Measurements from ENCODE around the gene CD93.

CD93 gene

DNA sequence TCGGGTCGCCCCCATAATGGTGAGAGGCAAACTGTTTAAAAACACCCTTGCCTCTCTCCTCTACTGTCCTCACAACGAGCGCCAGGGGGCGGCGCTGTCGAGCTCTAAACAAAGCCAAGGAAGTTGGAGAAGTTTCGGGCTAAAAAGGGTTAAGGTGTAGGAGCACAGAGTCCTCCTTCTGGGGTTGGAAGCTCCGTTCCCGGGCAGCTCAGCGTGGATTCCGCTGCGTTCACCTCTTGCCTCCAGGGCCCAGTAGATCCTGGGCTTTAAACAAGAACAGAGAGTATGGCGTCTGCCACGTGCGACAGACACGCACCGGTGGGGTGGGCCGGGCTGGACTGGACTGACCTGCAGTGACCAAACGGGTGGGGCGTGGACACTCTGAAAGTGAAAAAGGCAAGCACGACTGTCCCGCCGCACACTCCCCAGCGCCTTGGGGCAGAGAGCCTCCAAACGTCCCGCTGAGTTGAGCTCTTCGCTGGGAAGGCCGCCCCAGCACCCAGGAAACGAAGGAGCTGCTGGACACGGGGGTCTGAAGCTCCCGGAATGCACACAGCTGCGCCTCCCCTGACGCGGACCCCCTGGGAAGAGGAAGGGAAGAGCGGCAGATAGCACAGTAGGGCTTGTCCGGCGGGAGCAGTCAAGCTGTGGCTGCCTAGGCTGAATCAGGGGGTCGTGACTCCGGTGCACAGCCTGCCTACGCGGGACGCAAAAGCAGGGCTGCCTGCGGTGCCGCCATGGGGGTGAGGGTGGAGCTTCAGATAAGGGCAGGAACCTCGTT is 35.1 kb downstream of the CD93 start:
- no peak for DNase-seq

- no peak for DNase-seq
Observed at GRCh38 chr20:23050076-23050838, 35.9 kb downstream of the CD93 start.

- DNase-seq: no peak
Observed at GRCh38 chr20:23049201-23050075, 36.7 kb downstream of the CD93 start, which contains the start of gene THBD. THBD (minus strand) TSS chr20:23049672; CDS start chr20:23049504, 168 bp downstream.

GRCh38 chr20:23048283-23049200 is 37.6 kb downstream of the CD93 start:
- no peak for DNase-seq

DNA sequence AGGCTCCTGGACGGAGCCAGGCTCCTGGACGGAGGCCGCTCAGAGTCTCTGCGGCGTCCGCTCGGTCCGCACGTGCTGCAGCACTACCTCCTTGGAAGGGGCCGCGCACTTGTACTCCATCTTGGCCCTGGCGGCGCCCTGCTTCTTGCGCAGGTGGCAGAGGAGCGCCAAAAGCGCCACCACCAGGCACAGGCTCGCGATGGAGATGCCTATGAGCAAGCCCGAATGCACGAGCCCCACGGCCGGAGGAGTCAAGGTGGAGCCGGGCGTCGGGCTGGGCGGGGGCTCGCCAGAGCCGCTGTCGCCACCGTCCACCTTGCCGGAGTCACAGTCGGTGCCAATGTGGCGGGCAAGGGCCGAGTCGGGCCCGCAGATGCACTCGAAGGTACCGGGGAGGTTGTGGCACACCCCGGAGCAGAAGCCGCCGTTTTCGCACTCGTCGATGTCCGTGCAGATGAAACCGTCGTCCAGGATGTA is 38.3 kb downstream of the CD93 start:
- DNase-seq: no peak

GRCh38 chr20:23047001-23047737 is 39.0 kb downstream of the CD93 start:
- DNase-seq: no peak

- no peak for DNase-seq
Observed at GRCh38 chr20:23046431-23046830, 39.7 kb downstream of the CD93 start.

DNA sequence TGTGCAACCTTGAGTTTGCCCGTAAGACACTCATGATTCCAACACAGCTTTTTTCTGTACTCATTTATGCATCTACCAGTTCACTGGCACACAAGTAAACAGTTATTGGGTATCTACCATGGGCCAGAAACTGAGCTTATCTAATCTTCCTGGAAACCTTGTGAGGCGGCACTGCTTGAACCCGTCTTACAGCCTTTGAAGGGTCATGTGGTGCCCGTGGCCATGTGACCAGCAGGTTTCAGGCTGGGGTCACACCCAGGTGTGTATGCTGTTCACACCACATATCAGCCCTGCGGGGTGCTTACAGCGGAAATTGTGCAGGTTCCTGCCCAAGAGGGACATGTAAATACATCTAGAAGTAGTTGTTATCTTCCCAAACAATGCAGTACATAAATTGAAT is 42.7 kb downstream of the CD93 start:
- DNase-seq: no peak

- no peak for DNase-seq
Observed at GRCh38 chr20:23042270-23042669, 43.9 kb downstream of the CD93 start.

GRCh38 chr20:23039885-23040508 is 46.1 kb downstream of the CD93 start:
- DNase-seq: no peak

- no peak for DNase-seq
Observed at GRCh38 chr20:23039136-23039875, 46.8 kb downstream of the CD93 start.

GRCh38 chr20:23037017-23037481 is 49.1 kb downstream of the CD93 start:
- DNase-seq: no peak

GRCh38 chr20:23036371-23036770 is 49.8 kb downstream of the CD93 start:
- DNase-seq: no peak

- DNase-seq: no peak
Observed at GRCh38 chr20:23035731-23036130, 50.4 kb downstream of the CD93 start.

DNA sequence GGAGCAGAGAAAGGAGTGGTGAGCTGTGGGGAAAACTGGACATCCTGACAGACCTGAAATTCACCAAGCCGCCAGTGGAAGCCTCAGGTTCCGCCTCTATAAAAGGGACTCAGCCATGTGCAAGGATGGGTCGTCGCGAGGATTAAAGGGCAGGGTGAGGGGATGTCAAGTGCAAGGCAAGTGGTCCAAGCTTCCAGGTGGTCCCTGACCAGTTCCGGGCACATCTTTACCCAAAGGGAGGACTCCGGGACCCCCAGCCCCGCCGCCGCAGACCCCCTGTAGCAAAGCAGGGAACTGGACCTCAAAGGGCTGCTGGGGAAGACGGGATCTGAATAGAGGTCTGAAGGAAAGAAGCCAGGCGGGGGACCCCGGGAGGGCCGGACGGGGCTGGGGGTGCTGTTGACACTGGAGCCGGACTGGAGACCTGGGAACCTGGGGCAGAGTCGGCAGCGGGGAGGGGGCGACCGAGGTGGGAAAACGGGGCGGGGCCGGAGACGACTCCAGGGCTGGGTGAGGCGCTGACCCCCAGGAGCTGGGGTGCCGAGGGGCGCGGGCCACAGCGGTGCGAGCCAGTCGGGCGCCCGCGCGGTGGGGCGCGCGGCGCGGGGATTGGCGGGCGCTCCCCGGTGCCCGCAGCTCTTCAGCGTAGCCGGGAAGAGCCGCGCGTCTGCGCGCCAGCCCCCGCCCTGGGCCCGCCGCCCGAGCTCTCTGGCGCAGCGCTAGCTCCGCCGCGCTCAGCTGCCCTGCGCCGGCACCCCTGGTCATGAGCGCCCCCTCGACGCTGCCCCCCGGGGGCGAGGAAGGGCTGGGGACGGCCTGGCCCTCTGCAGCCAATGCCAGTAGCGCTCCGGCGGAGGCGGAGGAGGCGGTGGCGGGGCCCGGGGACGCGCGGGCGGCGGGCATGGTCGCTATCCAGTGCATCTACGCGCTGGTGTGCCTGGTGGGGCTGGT is 51.1 kb downstream of the CD93 start, which contains the start of gene SSTR4:
TSS of gene SSTR4 (plus strand) at position 592 of the 951 bp plus-strand sequence. CDS start at position 764, 172 bp downstream.
- no peak for DNase-seq

GRCh38 chr20:23033918-23034317 is 52.2 kb downstream of the CD93 start:
- DNase-seq: no peak

- no peak for DNase-seq
Observed at GRCh38 chr20:23032750-23033078, 53.4 kb downstream of the CD93 start.

- no peak for DNase-seq
Observed at GRCh38 chr20:23032056-23032749, 53.9 kb downstream of the CD93 start.

Data from NCI-H446 (cell line).